ENCODE results near the gene GOLGA8T. TPM values are rescaled to one million over a fixed set of nuclear protein-coding genes. Genes with fewer than 3 reads are reported as not detected.
A peak's percentile ranks its signal among the peaks of the same experiment; 100 is the strongest.
"Not testable (repeated sequence)": the region's sequence is repeated elsewhere in the genome, so short reads cannot be mapped to it uniquely, and the experiment has no call there.

The GOLGA8T gene
- total and polyA plus RNA-seq, 2 of the 8 experiments (the other 6 are each of a cell fraction or from before 2014, with no cell fraction given) = 0.03 to 1.0 TPM

- CTCF ChIA-PET (ENCODE audit: partially characterized antibody); H2AK5ac ChIP-seq (ENCODE audit: low read depth, low read length); H2BK12ac ChIP-seq (ENCODE audit: low read depth, low read length); H4K8ac ChIP-seq (ENCODE audit: extremely low read depth, insufficient read depth, low read length); H3K27ac ChIP-seq (ENCODE audit: low read depth, low read length); H2AFZ ChIP-seq (ENCODE audit: low read length); H3K18ac ChIP-seq (ENCODE audit: extremely low read depth, low read length); H3K79me1 ChIP-seq (ENCODE audit: low read depth, low read length); H3K23ac ChIP-seq (ENCODE audit: insufficient read length); H3K56ac ChIP-seq (replicated peaks; ENCODE audit: insufficient read length, low read depth, low read length); H4K20me1 ChIP-seq (replicated peaks in 1 of 2; ENCODE audit: control insufficient read depth in 1 of 2, insufficient read depth in 2 of 2, low read length in 2 of 2); H3K79me2 ChIP-seq (ENCODE audit: control insufficient read depth in 1 of 2, insufficient read depth in 2 of 2, low read length in 2 of 2); H3K23me2 ChIP-seq (ENCODE audit: low read depth, low read length); H2BK20ac ChIP-seq (ENCODE audit: low read length); H4K5ac ChIP-seq (ENCODE audit: insufficient read length, low read depth, low read length); H2BK5ac ChIP-seq (ENCODE audit: low read depth, low read length); H2BK15ac ChIP-seq (ENCODE audit: low read length); H3K9me3 ChIP-seq (ENCODE audit: insufficient read depth in 2 of 2, low read depth in 1 of 2, low read length in 1 of 2); H2BK120ac ChIP-seq (replicated peaks; ENCODE audit: low read depth, low read length); FAIRE-seq; H3K4ac ChIP-seq (replicated peaks; ENCODE audit: insufficient read length, low read depth, low read length); H3K4me1 ChIP-seq (replicated peaks in 1 of 4; ENCODE audit: control insufficient read depth in 3 of 4, insufficient read depth in 4 of 4, low read length in 3 of 4); POLR2A ChIA-PET (ENCODE audit: partially characterized antibody); H3K9ac ChIP-seq (replicated peaks in 1 of 4; ENCODE audit: extremely low read depth in 1 of 4, low read depth in 3 of 4, low read length in 3 of 4); H3K27me3 ChIP-seq (replicated peaks in 1 of 4; ENCODE audit: control insufficient read depth in 3 of 4, extremely low read depth in 1 of 4, insufficient read depth in 3 of 4, low read length in 3 of 4); H3K36me3 ChIP-seq (ENCODE audit: control insufficient read depth in 2 of 4, insufficient read depth in 4 of 4, low read length in 3 of 4); H4K91ac ChIP-seq (replicated peaks; ENCODE audit: insufficient read length, low read length); H3K14ac ChIP-seq (ENCODE audit: insufficient read length): not testable (repeated sequence)
- WGBS, 2 experiments (ENCODE audit: extremely low coverage in 1 of 2, insufficient coverage in 1 of 2, insufficient read length in 1 of 2, insufficient replicate concordance in 2 of 2, low coverage in 1 of 2, low lambda C conversion rate in 2 of 2, missing lambda C conversion rate in 1 of 2) = 5% methylated on average over 4 of the region's 42 CpGs; no CpG with 5 or more reads in 1 of the 2 experiments
- DNase-seq (ENCODE audit: low read depth in 1 of 2, low spot score in 2 of 2) = peak in 1 of 2 experiments; percentile 55
- Histone ChIP-seq H3K4me3 (ENCODE audit: extremely low read depth in 1 of 4, insufficient read depth in 2 of 4, low read depth in 3 of 4, low read length in 4 of 4) (peak overlapping the region; percentile 34 to 58 (median 40)), H3K4me2 (ENCODE audit: insufficient read depth in 1 of 2, low read depth in 2 of 2, low read length in 2 of 2) (peak overlapping the region; percentile 41 to 46; a peak in 3 of 4 replicates)
Observed at GRCh38 chr15:30103941-30104507, 30.8 kb upstream of the GOLGA8T start.

GRCh38 chr15:30110591-30110990 lies 24.3 kb upstream of the GOLGA8T start:
- DNase-seq (ENCODE audit: low read depth in 1 of 2, low spot score in 2 of 2); H3K9ac ChIP-seq (replicated peaks in 1 of 4; ENCODE audit: extremely low read depth in 1 of 4, low read depth in 3 of 4, low read length in 3 of 4); H3K23me2 ChIP-seq (ENCODE audit: low read depth, low read length); POLR2A ChIA-PET (ENCODE audit: partially characterized antibody); H3K79me2 ChIP-seq (ENCODE audit: control insufficient read depth in 1 of 2, insufficient read depth in 2 of 2, low read length in 2 of 2); H3K4me3 ChIP-seq (ENCODE audit: extremely low read depth in 1 of 4, insufficient read depth in 2 of 4, low read depth in 3 of 4, low read length in 4 of 4); H2BK12ac ChIP-seq (ENCODE audit: low read depth, low read length); H2AFZ ChIP-seq (ENCODE audit: low read length); CTCF ChIA-PET (ENCODE audit: partially characterized antibody); H3K27ac ChIP-seq (ENCODE audit: low read depth, low read length); H3K27me3 ChIP-seq (replicated peaks in 1 of 4; ENCODE audit: control insufficient read depth in 3 of 4, extremely low read depth in 1 of 4, insufficient read depth in 3 of 4, low read length in 3 of 4); H3K36me3 ChIP-seq (ENCODE audit: control insufficient read depth in 2 of 4, insufficient read depth in 4 of 4, low read length in 3 of 4); H3K14ac ChIP-seq (ENCODE audit: insufficient read length); H4K5ac ChIP-seq (ENCODE audit: insufficient read length, low read depth, low read length); H4K8ac ChIP-seq (ENCODE audit: extremely low read depth, insufficient read depth, low read length); H2BK120ac ChIP-seq (replicated peaks; ENCODE audit: low read depth, low read length); H2AK5ac ChIP-seq (ENCODE audit: low read depth, low read length); H4K20me1 ChIP-seq (replicated peaks in 1 of 2; ENCODE audit: control insufficient read depth in 1 of 2, insufficient read depth in 2 of 2, low read length in 2 of 2); H3K18ac ChIP-seq (ENCODE audit: extremely low read depth, low read length); H2BK20ac ChIP-seq (ENCODE audit: low read length); H3K4me1 ChIP-seq (replicated peaks in 1 of 4; ENCODE audit: control insufficient read depth in 3 of 4, insufficient read depth in 4 of 4, low read length in 3 of 4); H3K4me2 ChIP-seq (ENCODE audit: insufficient read depth in 1 of 2, low read depth in 2 of 2, low read length in 2 of 2); H3K9me3 ChIP-seq (ENCODE audit: insufficient read depth in 2 of 2, low read depth in 1 of 2, low read length in 1 of 2); FAIRE-seq; H2BK15ac ChIP-seq (ENCODE audit: low read length); H3K56ac ChIP-seq (replicated peaks; ENCODE audit: insufficient read length, low read depth, low read length); H3K4ac ChIP-seq (replicated peaks; ENCODE audit: insufficient read length, low read depth, low read length); H3K79me1 ChIP-seq (ENCODE audit: low read depth, low read length); H3K23ac ChIP-seq (ENCODE audit: insufficient read length); H2BK5ac ChIP-seq (ENCODE audit: low read depth, low read length); H4K91ac ChIP-seq (replicated peaks; ENCODE audit: insufficient read length, low read length): not testable (repeated sequence)
- WGBS, 2 experiments (ENCODE audit: extremely low coverage in 1 of 2, insufficient coverage in 1 of 2, insufficient read length in 1 of 2, insufficient replicate concordance in 2 of 2, low coverage in 1 of 2, low lambda C conversion rate in 2 of 2, missing lambda C conversion rate in 1 of 2) = no CpG with 5 or more reads among the region's 4 CpGs
